ENCODE results near the gene HS6ST1. TPM values are rescaled to one million over a fixed set of nuclear protein-coding genes. Genes with fewer than 3 reads are reported as not detected.
"Not testable (repeated sequence)": the region's sequence is repeated elsewhere in the genome, so short reads cannot be mapped to it uniquely, and the experiment has no call there.

The HS6ST1 gene
- total RNA-seq, 1 donor from 2014 or later = 23.3 TPM

- no peaks in the 10 kb centered on the region for H3K9me3 Mint-ChIP-seq (ENCODE audit: unreplicated experiment)
- H3K4me1 Mint-ChIP-seq (ENCODE audit: unreplicated experiment) = peaks cover 9% of the 10 kb centered on the region
- peak overlapping the region; percentile 42 for H3K27ac Mint-ChIP-seq (ENCODE audit: unreplicated experiment)
- no peak for TF ChIP-seq CTCF (IDR thresholded peaks at IDR 0.05; ENCODE audit: unreplicated experiment)
- DNase-seq (ENCODE audit: low spot score) = peak; percentile 26
- H3K36me3 Mint-ChIP-seq (ENCODE audit: low read depth, unreplicated experiment) = no peaks in the 10 kb centered on the region
- no peak overlapping the region for H3K4me3 Mint-ChIP-seq (ENCODE audit: unreplicated experiment)
- H3K27me3 Mint-ChIP-seq (ENCODE audit: unreplicated experiment) = peaks cover 12% of the 10 kb centered on the region
Observed at GRCh38 chr2:128260239-128261138, 58.2 kb downstream of the HS6ST1 start.

DNA sequence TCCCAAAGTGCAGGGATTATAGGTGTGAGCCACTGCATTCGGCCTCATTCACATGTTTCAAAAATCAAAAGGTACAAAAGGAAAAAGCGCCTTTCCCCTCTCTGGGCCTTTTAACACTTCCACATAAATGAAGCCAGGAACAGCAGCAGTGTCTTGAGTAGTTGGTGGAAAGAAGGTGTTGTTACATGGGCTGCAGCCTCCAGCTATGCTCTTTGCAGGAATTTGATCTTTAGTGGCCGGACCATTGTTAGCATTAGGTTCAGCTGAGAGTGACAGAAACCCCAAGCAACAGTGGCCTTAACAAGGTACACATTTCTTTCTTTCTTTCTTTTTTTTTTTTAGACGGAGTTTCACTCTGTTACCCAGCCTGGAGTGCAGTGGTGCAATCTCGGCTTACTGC lies 59.1 kb downstream of the HS6ST1 start:
- Mint-ChIP-seq H3K36me3 (ENCODE audit: low read depth, unreplicated experiment) (no peaks in the 10 kb centered on the region), H3K4me1 (ENCODE audit: unreplicated experiment) (peaks cover 11% of the 10 kb centered on the region), H3K27me3 (ENCODE audit: unreplicated experiment) (peaks cover 12% of the 10 kb centered on the region), H3K27ac (ENCODE audit: unreplicated experiment) (no peak overlapping the region), H3K4me3 (ENCODE audit: unreplicated experiment) (no peak overlapping the region), H3K9me3 (ENCODE audit: unreplicated experiment) (no peaks in the 10 kb centered on the region)
- no peak for TF ChIP-seq CTCF (IDR thresholded peaks at IDR 0.05; ENCODE audit: unreplicated experiment)
- DNase-seq (ENCODE audit: low spot score) = no peak

- TF ChIP-seq CTCF (IDR thresholded peaks at IDR 0.05; ENCODE audit: unreplicated experiment) = no peak
- H3K27ac Mint-ChIP-seq (ENCODE audit: unreplicated experiment) = no peak overlapping the region
- H3K4me3 Mint-ChIP-seq (ENCODE audit: unreplicated experiment) = no peak overlapping the region
- H3K9me3 Mint-ChIP-seq (ENCODE audit: unreplicated experiment) = no peaks in the 10 kb centered on the region
- peaks cover 12% of the 10 kb centered on the region for H3K27me3 Mint-ChIP-seq (ENCODE audit: unreplicated experiment)
- H3K36me3 Mint-ChIP-seq (ENCODE audit: low read depth, unreplicated experiment) = no peaks in the 10 kb centered on the region
- DNase-seq (ENCODE audit: low spot score) = no peak
- peaks cover 11% of the 10 kb centered on the region for H3K4me1 Mint-ChIP-seq (ENCODE audit: unreplicated experiment)
Observed at GRCh38 chr2:128258218-128258617, 60.5 kb downstream of the HS6ST1 start.

GRCh38 chr2:128252501-128252900 lies 66.2 kb downstream of the HS6ST1 start:
- peaks cover 11% of the 10 kb centered on the region for H3K4me1 Mint-ChIP-seq (ENCODE audit: unreplicated experiment)
- H3K36me3 Mint-ChIP-seq (ENCODE audit: low read depth, unreplicated experiment) = no peaks in the 10 kb centered on the region
- TF ChIP-seq CTCF (IDR thresholded peaks at IDR 0.05; ENCODE audit: unreplicated experiment) = no peak
- no peak overlapping the region for H3K27ac Mint-ChIP-seq (ENCODE audit: unreplicated experiment)
- DNase-seq (ENCODE audit: low spot score) = no peak
- H3K27me3 Mint-ChIP-seq (ENCODE audit: unreplicated experiment) = no peaks in the 10 kb centered on the region
- no peaks in the 10 kb centered on the region for H3K9me3 Mint-ChIP-seq (ENCODE audit: unreplicated experiment)
- no peak overlapping the region for H3K4me3 Mint-ChIP-seq (ENCODE audit: unreplicated experiment)

- not testable (repeated sequence) for H3K27me3 Mint-ChIP-seq (ENCODE audit: unreplicated experiment); H3K9me3 Mint-ChIP-seq (ENCODE audit: unreplicated experiment); H3K27ac Mint-ChIP-seq (ENCODE audit: unreplicated experiment); H3K36me3 Mint-ChIP-seq (ENCODE audit: low read depth, unreplicated experiment); H3K4me3 Mint-ChIP-seq (ENCODE audit: unreplicated experiment); DNase-seq (ENCODE audit: low spot score)
- H3K4me1 Mint-ChIP-seq (ENCODE audit: unreplicated experiment) = peaks cover 11% of the 10 kb centered on the region
Observed at GRCh38 chr2:128252086-128252485, 66.6 kb downstream of the HS6ST1 start.
